Esophagus muscularis mucosa (tissue), 3 donors: ENCODE measurements around the gene AUTS2.

Source experiments
- CTCF ChIP-seq, 3 experiments: fragments of 200-600 bp in 2 of 3; fragments of 450-650 bp in 1 of 3; sonication (generic) in 2 of 3; IDR thresholded peaks; one replicate each; pipeline ENCODE4 v1.5.1; 2017 to 2019; ENCODE audit warnings: antibody characterized with exemption in 3 of 3, mild to moderate bottlenecking in 2 of 3, moderate library complexity in 1 of 3
- POLR2A ChIP-seq: fragments of 450-650 bp; IDR thresholded peaks from one replicate; pipeline ENCODE4 v1.6.1; 2017; ENCODE audit warnings: antibody characterized with exemption, moderate library complexity, mild to moderate bottlenecking, low read depth

DNA sequence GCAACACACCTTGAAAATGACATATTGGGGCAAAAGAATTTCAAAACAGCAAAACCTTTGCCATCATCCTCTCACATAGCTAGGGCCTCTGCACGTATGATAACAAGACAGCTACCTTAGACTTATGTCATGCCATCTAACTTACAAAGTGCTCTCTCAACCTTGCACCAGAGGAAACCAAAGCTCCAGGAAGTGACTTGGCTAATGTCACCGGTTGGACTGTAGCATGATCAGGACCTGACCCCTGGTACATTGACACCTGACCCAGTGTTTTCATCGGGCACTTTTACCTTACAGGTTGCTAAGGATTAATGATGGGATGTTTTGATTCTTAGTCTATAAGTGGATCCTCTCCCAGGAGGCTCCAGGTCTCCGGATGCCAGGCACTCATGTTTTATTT lies 1003.8 kb downstream of the AUTS2 start:
- TF ChIP-seq CTCF (IDR thresholded peaks at IDR 0.05), result no peak
- TF ChIP-seq POLR2A, result no peak
